Ramos (cell line): ENCODE results near the gene ABCD3.

Experiments used
- in situ Hi-C: fragments of 300-500 bp; cut with MboI; formaldehyde crosslinking; loops from one replicate; pipeline ENCODE4 v1.14.3; 2022; ENCODE audit warnings: low sequenced_read_pairs; ENCODE audit not compliant: unreplicated experiment

Gene ABCD3

DNA sequence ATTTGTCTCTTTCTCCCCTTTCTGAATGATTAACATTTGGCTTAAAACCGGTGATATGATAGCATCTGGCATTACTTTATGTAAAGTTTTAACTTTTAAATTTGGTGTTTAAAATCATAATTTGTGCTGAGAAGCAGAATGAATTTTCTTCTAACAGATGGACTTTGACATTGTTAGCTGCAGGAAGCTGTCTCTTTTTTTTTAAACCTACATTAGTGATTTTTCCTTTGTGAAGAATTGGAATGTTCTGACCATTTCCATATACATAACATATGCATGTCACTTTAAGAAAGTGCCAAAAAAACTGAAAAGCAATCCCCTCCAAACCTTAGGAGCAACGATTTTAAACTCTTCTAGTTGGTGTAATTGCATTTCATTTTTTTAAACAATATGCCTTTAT is 101.2 kb downstream of the ABCD3 start:
- in situ Hi-C loops: no loop called here

DNA sequence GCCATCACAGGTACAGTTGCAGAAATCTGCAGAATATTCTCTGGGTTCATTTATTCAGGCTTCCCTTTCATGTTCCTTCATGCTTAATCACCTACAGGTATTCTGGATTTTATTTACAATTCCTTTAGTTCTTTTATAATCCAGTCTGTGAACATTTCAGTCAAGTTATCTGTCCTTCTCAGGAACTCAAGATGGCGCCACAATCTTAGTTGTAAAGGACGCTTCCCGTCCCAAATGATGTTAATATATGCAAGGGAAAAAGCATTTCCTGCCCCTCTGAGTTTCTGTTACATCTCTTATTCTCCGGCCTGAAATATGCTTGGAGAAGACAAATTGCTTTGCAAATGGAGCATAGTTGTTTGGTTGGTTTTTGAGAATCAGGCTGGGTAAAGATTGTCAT is 104.1 kb downstream of the ABCD3 start:
- in situ Hi-C loops: no loop called here

GRCh38 chr1:94524531-94524930 is 106.3 kb downstream of the ABCD3 start:
- in situ Hi-C loops: no loop called here

DNA sequence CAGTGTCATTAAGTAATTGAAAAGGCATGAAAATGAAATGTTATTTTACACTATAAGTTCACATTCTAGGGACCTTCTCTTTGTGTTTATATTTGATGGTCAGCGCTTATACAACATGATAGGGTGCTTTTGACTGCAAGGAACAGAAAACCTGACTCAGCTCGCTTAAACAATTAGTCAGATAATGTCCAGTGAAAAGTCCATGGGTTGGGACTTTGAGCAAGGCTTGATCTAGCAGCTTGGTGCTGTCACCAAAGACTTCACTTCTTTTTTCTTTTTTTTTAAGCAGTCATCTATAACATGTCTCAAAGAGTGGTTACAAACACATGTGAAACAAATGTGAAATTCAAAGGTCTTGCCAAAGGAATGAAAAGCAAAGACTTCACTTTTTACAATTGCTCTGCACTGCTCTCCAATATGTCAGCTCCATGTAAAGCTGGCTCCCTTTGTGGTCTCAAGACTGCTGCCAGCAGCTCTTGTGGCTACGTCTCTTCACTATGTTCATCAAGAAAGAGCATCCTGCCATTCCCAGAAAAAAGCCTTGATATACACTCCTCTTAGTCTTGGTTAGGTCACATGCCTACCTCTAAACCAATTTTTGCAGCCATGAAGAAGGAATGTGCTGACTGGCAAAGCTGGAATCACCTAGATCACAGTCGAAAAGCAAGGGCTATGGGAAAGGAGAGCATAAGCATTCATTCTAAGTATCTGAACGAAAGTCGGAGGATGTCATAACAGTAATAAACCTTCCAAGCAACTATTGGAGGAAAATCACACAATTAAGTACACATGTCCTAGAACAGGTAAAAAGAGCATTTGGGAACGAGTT is 108.2 kb downstream of the ABCD3 start:
- in situ Hi-C loops: no loop called here

GRCh38 chr1:94527447-94528031 is 109.3 kb downstream of the ABCD3 start:
- in situ Hi-C loops: no loop called here

DNA sequence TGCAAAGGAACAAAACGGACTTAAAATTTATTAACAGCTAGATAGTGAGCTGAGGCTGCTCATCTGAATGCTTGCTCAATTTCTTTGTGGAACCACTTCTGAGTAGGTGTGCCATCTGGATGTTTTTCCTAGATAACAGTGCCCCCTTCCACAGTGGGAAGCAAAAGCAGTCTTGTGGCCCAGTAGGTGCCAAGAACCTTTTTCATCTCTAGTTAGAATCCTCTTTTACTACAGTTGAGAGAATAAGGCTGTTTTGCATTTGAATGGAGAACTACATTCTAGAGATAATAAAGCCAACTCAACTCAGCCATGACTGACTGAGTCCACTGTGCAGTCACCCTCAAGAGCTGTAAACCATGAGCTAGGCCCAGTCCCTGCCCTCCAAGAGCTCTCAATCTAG is 110.1 kb downstream of the ABCD3 start:
- in situ Hi-C loops: no loop called here

- in situ Hi-C loops: no loop called here
Measured at GRCh38 chr1:94528826-94529225, 110.6 kb downstream of the ABCD3 start.

DNA sequence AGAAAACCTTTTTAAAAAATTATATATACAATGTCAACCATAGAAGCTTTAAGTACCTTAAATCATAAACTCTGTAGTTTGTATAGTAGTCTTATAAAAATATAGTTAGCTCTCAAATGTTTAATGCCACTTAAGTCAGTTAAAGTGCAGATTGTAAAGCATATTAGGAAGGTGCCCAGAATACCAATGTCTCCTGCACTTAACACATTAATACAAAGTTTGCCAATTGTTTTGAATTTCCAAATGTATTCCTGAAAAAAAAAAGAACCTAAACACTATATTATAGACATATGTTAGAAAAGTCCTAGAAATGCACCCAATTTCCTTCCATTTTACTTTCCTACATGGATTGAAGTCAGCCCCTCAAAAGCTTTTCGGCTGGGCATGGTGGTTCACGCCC is 111.2 kb downstream of the ABCD3 start:
- in situ Hi-C loops: no loop called here

DNA sequence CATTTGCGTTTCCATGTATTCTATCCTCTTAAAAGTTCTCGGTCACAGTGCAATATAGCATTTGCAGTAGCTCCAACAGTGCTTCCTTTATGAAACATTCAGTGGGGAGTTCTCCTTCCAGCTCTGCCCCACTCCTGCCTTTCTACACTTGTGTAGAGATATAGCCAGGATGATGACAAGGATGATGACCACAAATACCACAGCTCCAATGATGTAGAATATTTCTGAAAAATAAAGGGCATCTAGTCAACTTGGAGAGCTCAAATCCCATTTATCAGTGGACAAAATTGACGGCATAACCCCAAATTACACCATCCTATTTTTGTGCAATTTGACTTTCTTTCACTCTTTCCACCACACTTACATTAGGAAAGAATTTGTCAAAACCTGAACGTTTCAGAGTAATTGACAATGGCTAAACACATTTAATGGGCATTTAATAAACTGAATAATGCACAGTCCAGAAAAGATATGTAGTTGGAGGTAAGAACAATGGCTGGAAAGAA is 112.2 kb downstream of the ABCD3 start:
- in situ Hi-C loops: no loop called here

- in situ Hi-C loops: no loop called here
Measured at GRCh38 chr1:94531664-94532063, 113.5 kb downstream of the ABCD3 start.

DNA sequence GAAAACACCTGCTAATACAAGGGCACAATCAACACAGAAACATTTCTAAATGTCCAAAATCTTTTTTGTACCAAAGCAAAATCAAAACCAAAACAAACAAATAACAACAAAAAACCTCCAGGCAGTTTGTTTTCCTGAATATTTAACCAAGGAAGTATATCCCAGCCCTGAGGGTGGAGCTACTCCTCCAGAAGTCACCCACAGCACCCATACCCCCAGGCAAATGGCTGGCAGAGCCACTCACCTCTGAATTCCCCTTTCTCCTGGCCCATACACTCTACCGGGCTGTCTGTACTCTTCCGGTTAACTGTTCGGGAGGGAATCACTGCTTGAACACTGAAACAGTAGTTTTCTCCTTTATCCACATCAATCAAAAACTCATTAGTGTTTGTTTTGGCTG is 113.9 kb downstream of the ABCD3 start:
- in situ Hi-C loops: no loop called here

DNA sequence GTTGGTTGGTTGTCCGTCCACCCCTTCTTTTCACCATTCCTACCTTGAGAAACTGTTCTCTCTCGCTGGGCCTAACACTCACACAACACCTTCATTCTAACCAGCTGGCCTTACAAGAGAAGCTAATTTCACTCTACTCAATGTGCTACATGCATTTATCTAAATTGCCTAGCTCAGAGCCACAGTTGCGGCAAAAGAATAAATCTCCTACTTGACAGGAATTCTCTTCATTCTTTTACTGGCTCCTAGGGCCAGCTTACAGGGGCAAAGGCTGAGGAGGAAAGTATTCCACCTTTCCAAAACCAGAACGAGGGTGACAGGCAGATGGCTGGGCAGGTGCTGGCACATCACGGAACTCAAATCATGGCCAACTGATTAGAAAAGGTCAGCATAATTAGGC is 116.9 kb downstream of the ABCD3 start:
- in situ Hi-C loops: no loop called here

GRCh38 chr1:94535879-94536278 is 117.7 kb downstream of the ABCD3 start:
- in situ Hi-C loops: no loop called here

- in situ Hi-C loops: no loop called here
Measured at GRCh38 chr1:94537254-94537653, 119.1 kb downstream of the ABCD3 start.

GRCh38 chr1:94538243-94538827 is 120.1 kb downstream of the ABCD3 start:
- in situ Hi-C loops: no loop called here

DNA sequence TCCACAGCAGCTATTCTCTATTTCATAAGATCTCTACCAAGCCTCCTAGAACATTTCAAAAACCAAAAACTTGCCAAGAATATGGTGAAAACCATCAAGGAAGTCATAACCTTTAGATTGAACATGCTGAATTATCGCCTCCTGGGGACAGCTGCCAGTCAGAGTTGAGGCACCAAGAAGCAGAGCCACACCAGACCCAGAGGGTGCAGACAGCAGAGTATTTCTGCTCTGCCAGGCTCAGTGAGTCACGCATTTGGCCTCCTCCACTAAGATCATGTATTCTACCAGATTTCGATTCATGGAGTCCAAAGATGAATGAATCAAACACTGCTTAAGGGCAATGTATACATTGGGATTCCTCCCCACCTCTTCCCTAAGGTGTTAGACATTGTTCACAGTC is 121.3 kb downstream of the ABCD3 start:
- in situ Hi-C loops: no loop called here

DNA sequence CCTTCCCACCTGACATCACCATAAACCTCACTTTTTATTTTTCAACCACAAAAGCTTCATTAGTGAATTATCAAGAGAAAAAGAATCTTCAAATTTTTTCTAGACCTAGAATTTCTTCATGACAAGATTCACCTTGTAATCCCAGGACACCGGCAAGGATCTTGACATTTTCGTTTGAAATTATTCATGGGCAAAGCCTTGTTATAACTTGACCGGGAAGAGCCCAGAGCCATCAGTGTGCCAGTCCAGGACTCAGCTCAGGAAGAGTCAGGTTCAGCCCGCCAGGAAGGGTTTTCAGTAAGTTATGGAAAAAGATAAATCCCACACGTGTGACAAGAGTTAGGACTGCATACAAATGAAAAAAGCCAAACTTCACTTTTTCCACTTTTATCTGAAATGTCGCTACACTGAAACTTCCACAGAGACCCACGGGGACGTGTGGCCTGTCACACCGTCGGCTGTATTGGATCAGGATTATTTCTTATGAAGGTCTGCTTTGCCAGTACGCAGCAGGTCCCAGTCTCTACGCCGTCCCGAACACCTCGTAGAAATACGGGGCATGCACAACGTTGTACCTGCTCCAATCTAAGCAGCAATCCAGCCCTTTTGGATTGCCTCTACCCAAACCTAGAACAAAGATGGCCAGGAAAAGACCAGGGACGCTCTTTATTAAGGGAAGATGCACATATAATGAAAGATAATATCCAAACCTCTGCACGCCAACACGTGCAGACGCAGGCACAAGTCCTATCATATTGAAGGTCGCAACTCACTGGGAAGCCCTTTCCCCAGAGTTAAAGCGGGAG is 122.5 kb downstream of the ABCD3 start:
- in situ Hi-C loops: no loop called here

GRCh38 chr1:94541246-94542087 is 123.3 kb downstream of the ABCD3 start, which contains the start of gene F3:
Gene F3, minus strand, starts transcription at chr1:94541759. Its CDS starts 123 bp downstream, at chr1:94541636.
- in situ Hi-C loops: no loop called here

DNA sequence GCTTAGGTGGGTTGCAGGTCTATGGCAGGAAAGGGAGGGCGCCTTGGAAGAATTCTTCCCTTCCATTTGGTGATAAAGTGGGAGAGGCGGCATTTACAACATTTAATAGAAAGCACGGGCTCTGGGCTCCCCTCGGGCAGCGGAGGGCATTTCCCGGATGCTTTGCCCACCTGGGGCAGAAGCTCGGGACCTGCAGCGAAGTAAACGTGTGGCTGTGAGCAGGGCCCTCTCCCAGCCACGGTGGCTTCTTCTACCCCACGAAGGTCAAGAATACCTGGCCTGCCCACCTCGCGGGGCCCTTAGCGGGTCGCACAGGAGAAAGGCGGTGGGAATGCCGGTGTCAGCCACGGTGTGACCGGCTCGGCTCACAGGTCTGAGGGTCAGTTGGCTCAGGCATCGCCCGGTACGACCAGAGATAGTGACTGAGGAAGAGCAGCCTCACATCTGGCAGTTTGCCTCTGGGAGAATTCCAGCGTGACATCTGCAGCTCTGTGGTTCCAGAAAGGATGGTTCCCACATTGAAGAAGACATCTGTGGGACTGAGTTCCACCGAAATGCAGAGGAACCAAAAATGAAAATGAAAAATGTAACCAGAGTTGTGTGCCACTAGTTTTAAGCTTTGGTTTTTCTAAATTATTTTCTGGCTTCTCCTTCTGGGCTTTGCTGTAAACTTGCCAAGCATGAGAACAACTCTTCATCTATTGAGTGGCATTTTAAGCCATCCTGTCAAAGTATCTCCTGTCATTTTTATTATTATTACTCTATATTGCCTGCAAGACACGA is 124.1 kb downstream of the ABCD3 start:
- in situ Hi-C loops: no loop called here
